GM18873 (cell line): ENCODE results near the gene BSND.

Source experiments
- ATAC-seq: cut with Tn5 transposase; IDR thresholded peaks from one replicate; pipeline ENCODE4 v1.9.1; 2021; ENCODE audit warnings: mild to moderate bottlenecking, moderate library complexity, moderate number of reproducible peaks; ENCODE audit not compliant: unreplicated experiment, low FRiP score

BSND gene

DNA sequence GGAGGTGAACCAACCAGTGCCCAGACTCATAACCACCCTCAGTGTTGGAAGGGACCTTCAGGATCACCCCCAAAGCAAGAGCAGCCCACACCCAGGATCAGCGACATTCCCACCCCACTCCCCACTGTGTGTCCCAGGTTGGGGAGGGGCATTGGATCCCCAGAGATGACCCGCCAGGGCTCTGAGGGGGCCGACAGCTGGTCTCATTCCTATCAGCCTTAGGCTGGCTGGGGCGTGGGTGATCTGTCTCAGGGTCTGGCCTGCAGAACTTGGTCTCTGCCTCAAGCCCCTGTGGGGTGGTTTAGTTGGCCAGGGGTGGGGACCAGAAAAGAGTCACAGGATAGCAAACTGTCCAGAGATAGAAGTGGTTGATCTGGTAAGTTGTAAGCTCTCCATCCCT lies 7.8 kb upstream of the BSND start:
- ATAC-seq, result no peak

DNA sequence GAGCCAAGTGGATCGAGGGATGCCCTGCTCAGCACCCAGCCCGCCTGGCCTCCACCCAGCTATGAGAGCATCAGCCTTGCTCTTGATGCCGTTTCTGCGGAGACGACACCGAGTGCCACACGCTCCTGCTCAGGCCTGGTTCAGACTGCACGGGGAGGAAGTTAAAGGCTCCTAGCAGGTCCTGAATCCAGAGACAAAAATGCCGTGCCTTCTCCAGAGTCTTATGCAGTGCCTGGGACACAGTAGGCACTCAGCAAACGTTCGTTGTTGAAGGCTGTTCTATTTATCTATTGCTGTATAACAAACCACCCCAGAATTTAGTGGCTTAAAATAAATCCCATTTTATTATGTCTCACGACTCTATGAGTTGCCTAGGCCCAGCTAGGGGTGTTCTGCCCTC lies 6.8 kb upstream of the BSND start:
- no peak for ATAC-seq

DNA sequence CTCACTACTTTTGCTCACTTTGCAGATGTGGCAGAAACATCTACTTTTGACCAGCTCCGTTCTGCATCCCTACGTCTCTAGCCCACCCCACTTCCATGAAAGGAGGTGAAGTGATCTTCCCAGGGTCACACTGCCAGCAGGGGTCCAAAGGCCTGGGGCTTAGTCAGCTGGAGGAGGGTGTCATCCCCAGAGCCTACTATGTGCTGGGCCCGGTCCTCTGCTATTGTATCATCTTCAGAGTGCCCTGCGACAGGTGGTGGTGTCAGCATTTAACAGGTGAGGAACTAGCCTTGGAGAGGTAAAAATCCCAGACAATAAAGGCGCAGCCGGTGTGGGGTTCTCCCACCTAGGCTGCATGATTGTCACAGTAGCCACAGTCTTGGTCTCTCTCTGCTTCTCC lies 5.6 kb upstream of the BSND start:
- ATAC-seq, result no peak

DNA sequence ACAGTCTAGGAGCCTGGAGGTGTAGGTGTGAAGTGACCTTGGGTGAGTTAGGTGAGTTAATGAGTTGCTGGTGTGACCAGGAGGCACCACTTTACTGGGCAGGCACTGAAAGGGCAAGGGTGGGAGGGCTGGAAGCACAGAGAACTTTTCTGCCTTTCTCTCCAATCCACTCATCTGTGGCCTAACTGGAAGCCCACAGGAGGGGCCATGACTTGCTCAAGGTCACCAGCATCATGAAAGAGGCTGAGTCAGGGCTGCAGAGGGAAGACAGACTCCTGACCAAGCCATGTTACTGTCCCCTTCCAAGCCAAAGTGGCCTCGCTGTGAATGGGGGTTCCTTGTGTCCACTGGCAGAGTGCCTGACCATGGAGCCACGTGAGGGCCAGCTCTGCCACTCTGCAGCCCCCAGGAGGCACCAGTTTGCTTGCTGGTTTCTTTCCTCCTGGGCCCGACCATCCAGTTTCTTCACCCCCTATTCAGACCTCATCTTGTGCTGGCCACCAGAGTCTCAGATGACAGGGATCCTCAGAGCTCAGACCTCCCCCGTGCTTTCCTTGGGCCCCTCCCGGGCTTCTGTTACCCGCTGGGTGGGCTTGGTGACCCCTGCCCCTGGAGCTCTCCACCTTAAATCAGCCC lies 4.3 kb upstream of the BSND start:
- ATAC-seq, result no peak

DNA sequence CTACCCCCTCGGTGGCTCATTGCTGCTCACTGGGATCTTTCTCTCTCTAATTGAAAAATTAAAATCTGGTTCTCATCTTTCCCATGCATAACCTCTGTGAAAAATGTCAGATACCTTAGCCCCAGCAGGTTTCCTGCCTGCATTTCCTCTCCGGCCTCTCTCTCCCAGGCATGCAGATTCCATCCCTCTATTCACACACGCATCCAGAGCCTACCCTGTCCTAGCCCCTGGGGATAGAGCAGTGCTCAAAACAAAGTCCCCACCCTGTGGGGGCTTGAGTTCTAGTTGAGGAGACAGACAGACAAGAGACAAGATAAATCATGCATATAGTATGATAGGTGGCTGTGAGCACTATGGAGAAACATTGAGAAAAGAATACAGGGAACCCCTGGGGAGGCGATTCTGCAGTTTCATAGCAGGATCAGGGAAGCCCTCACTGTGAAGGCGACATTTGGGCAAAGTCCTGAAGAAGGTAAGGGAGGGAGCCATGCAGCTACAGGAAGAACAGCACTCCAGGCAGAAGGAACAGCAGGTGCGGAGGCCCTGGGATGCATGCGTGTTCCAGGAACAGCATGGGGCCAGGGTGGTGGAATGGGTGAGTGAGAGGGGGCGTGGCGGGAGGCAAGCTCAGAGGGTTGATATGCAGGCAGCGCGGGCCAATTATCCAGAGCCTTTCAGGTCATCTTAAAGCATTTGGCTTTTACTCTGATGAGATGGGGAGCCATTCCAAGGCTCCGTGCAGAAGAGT lies 3.5 kb upstream of the BSND start:
- no peak for ATAC-seq

DNA sequence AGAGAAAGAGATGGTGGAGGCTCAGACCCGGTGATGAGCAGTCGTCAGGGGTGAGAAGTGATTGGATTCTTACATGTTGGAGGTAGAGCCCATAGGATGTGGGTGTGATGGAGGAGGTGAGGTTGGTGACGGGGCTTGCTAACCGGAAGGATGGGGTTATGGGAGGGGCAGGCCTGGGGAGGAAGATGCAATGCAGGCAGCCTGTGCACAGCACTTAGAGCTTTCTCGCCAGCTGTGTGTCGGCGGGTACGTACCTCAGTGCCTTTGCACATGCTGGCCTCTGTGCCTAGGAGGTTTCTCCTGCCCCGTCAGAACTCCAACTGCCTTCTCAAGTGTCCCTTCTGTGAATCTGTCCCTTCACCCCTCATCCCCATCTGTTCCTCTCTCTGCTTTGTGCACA lies 2.9 kb upstream of the BSND start:
- no peak for ATAC-seq

DNA sequence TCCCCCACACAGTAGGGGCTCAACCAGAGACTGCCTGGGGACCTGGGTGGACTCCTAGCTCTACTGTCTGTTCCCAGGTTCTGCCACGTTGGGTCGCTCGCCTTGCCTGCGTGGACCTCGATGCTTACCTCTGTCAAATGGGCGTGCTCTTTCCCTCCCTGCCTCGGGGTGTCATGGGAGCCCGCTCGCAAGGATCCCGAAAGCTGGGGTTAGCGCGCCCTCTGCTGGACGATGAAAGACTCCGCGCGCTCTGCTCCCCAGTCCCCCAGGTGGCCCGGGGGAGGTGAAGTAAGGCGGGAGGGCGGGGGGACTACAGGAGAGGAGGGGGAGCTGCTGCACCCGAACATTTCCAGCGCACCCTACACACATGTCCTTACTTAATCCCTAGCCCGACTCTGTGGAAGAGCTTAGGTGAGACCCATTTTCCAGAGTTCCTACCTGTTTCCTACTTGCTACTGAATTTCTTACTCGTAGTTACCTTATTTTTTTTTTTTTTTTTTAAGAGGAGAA lies 2.3 kb upstream of the BSND start:
- no peak for ATAC-seq

DNA sequence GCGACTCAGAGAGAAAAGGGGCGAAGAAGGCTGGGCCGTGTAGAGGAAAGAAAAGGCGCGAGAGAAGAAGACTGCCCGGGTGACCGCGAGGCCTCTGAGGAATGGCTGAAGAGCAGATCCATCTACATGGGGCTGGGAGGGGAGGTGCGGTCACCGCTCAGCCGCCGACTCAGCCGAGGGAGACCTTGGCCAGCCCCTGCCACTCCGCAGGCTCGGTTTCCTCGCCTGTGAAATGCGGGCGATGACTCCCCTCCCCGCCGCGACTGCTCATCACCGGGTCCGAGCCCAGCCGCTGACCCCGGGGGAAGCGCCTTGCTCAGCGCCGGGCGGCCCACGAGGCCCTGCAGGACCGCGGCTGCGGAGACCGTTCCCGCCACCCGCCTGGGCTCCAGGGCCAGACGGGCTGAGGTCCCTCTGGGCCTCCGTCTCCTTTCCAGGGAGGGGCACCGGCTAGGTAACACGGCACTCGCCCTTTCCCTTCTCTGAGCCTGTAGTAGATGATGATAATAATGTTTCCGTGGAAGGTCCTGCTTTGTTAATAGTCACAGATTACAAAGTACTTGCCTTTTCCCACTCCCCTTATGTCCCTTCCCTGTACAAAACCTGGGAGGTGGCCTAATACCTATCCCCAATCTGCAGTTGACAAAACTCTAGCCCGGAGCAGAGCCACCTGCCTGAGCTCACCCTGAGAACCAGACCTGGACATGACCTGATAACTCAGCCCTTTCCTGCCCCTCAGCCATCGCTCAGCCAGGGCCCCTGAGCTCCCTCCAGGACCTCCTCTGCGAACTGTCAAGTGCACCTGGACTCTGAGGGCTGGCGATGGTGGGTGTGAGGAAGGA lies 1.6 kb upstream of the BSND start:
- ATAC-seq, result no peak

DNA sequence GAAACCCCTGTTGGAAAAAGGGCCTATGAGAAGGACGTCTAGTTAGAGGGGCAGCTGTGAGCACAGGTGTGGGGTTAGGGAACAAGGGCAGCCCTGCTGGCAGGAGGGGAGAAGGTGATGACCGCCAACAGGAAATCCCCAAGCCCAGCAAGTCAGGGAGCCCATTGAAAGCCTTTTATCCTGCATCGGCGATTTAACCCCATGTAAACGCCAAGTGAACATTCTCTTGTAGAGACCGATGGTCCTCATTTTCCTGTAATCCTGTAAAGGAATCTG lies 1.1 kb upstream of the BSND start:
- ATAC-seq, result no peak

DNA sequence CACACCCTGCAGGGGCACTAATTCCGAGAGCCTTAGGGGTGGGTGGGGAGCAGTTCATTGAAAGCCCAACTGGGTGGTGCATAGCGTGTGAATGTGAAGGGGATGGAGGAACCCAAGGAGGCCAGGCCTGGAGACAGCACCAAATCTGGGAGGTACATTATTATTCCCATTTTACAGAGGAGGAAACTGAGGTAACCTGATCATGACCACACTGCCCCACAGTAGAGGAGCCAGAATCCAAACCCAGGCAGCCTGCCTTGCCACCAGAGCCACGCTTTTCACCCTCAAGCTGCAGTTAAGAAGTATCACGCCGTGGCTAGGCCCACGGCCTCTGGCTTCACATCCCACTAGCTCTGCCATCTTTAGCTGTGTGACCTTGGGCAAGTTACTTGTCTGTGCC lies 633 bp upstream of the BSND start:
- ATAC-seq, result no peak

DNA sequence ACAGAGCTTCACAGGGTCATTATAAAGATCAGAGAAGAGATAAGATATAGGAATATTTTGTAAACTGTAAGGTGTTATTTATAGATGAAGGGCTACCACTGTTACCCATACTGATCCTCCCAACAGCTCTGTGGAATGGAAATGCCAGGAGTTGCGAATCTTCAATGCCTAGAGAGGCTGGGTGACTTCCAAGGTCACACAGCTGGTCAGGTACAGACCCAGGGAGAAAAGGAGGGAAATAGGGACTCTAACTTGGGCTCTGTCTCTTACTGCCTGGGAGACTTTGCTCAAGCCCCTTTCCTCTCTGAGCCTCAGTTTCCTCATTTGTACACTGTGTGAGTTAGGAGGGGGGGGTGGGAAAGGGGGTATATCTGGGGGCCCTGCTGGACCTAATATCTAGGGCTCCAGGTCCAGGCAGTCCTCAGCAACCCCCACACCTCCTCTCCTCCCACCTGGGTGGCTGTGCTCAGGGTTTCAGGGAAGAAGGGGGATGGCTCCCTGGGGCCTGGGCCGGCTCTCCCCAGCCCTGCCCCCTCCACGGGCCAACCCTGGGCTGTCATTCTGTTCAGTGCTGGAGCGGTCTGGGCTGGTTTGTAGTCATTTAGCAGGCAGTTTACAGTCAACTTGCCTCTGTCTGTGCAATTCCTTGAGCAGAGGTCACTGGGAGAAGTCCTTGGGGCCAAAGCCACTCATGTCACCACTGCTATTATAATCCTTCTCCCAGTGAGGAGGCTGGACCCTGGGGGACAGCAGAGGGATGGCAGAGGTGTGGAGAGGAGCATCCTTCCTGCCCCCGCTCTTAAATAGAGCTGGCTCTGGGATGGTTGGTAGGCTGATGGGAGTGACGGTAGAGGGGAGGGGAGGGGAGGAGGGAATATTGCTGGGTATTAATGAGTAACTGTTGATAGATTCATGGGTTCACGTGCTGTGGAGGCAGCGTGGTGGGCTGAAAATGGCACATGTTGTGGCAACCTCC lies 1.7 kb downstream of the BSND start:
- no peak for ATAC-seq

DNA sequence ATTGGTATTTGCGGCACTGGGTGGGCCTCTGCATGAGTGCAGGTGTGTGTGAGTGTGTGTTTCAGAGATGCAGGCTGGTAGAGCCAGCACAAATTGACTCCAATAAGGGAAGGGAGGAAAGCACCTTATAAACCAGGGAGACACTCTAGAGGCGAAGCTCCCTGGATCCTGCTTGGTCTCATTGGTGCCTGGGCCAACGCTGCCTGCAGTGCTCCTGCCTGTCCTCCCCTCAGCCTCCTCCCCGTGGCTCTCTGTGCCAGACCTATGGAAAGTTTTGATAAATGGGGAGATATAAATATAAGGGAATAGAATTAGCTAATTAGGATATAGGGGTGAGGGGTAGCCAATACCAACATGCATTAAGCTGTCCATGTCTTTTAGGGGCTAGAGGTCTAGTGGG lies 2.6 kb downstream of the BSND start:
- ATAC-seq, result no peak

DNA sequence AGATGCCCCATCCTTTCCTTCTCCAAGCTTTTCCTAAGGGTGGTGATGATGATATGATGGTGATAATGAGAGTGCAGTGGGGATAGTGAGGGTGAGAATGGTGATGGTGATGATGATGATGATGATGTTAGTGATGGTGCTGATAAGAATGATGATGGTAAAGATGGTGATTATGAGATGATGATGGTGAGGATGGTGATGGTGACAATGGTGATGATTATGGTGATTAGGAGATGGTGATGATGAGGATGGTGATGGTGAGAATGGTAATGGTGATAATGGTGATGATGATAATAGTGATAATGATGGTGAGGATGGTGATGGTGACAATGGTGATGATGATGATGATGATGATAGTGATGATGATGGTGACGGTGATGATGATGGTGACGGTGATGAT lies 4.0 kb downstream of the BSND start:
- no peak for ATAC-seq

DNA sequence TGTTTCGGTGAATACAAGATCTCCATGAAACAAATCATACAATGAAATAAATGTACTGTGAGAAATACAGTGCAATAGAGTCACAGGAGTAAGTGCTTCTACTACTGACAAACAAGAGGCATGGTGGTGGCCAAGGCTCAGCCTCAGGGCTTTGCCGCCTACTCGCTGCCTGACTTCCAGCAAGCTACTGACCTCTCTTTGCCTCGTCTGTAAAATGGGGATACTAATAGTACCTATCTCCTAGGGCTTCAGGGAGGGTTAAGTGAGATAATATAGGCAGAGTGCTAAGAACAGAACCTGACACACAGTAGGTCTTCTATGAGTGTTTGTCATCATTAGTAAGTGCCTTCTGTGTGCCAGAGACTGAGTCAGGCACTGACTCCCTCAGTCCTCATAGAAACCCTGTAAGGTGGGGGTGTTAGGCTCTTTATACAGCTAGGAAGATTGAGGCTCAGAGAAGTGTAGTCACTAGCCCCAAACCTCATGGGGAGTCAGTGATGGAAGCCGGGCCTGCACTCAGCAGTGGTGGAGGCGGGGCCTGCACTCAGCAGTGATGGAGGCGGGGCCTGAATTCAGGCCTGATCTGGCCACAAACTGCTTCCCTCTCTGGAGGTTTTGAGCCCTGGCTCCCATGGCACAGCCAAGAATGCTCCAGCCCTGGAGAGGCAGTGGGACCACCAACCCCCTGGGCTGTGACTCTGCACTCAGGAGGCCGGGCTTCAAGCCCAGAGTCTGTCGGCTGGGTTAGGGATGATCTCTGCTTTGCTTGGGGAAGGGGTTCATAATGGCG lies 6.8 kb downstream of the BSND start:
- no peak for ATAC-seq

DNA sequence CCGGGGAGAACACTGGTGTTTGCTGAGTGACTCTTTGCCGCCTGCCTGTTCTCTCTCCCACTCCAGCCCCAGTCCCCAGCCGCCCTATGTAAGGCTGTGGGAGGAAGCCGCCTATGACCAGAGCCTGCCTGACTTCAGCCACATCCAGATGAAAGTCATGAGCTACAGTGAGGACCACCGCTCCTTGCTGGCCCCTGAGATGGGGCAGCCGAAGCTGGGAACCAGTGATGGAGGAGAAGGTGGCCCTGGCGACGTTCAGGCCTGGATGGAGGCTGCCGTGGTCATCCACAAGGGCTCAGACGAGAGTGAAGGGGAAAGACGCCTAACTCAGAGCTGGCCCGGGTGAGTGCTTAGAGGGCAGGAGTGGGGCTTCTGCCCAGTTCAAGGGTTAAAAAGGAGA lies 8.2 kb downstream of the BSND start:
- no peak for ATAC-seq

DNA sequence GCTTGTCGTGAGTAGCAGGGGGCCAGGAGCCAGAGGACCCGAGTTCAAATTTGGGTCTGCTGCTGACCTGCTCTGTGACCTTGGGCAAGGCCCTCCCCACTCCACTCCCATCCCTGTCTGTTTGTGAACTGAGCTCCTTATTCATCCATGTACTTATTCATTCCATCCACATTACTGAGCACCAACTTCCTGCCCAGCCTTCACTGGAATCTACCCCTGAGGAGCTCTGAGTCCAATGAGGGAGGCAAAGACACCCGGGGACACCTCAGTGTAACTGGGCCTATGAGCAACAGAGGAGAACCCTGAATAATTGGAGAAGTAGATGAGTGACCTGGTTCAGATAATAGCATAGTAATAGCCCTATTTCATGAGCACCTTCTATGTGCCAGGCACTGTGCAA lies 8.9 kb downstream of the BSND start:
- no peak for ATAC-seq

DNA sequence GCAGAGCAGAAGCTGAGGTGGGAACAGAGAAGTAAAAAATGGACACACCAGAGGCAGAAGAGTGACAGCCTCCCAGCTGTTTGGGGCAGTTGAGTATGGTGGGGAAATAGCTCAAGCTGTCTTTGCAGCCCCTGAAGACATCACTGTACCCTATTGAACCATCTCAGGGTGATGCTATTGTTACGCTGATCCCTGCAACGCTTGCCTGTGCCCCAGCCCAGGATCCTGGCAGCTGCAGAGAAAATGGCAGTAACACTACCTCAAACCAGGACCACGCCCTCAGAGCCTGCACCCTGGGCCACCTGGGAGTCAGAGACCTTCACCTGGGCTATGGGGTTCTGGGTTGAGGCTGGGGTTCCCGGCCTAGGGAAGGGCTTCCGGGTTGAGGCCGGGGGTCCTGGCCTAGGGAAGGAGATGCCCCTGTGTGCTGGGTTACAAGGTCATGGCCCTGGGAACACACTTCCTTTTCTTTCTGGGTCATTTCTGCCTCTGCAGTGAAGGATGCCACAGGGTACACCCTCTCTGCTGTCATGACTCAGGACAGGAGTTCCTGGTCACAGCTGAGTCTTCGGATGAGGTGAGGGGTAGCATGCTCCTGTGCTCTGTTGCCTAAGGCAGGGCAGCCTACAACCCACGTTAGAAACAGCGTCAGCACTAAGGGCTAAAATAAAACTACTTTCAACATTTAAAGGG lies 11.6 kb downstream of the BSND start:
- no peak for ATAC-seq

DNA sequence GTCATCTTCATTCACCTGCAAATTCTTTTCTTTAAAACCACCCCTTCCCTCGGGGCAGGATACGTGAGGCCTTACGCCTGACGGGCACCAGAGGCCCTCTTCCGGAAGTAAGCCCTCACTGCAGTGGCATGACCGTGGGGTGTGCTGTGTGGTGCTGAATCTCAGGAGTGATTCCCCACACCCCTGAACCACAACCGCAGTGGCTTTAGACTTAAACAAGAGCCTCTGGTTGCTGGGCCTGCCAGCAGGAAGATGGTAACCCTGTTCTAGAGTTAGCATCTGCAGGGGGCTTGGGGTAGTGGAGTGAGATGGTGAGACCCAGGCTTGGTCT lies 12.1 kb downstream of the BSND start:
- ATAC-seq, result no peak

DNA sequence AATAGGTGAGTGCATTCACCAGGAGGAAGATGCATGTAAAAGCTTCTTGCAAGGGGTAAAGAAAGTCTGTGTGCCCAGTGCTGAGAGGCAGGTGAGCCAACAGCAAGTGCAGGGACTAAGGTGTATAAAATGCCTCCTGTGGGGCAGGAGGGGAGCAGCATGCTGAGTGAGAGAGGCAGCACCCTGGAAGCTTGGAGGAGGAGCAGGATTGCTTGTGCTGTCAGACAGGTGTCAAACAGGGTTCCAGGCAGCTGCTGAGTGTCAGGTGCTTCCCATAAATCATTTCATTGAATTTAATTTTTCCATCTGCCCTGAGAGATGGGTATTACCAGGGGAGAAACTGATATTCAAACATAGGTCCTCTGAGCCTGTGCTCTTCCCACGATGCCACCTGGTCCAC lies 13.9 kb downstream of the BSND start:
- no peak for ATAC-seq
